ENCODE results near the gene BBIP1.

GRCh38 chr10:110865186-110865808 is 53.7 kb downstream of the BBIP1 start:
- TF ChIP-seq CTCF (IDR thresholded peaks at IDR 0.05) (no peak), POLR2A (IDR thresholded peaks at IDR 0.05) (no peak)

All from esophagus squamous epithelium (tissue), 4 donors.